ENCODE results near the gene CBARP.

The CBARP gene

DNA sequence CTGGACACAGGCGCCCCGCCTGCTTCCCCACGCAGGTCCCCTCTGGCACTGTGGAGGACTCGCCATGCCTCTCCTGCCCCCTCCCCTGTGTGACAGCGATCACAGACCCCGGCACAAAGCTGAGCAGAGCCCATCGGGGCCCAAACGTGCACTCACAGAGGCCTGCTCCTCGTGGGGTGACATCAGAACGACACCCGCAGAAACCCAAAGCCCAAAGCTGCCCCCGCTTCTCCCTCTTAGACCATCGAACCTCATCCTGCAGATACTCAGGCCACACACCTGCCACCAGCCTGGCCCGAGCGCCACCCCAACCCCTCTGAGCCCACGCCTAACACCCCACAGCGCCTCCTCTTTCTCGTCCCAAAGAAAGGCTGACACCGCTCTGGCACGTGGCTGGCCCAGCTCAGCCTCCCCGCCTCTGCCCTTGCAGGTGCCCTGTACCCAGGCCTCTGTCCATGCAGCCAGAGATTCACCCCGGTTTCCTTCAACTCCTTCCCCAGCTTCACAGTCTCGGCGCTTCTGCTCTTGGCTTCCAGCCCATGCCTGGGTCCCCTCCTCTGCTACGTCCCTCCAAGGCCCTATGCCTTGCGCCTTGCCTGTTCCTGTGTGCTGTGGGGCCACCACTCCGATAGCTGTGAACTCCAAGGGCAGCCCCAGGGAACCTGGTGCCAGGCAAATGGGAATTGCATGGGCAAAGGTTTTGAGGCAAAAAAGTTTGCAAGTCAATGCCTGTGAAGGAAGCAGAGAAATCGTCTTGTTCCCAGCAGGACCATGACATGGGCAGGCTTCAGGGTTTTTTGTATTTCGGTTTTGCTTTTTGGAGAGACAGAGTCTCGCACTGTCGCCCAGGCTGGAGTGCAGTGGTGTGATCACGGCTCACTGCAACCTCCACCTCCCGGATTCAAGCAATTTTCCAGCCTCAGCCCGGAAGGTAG lies 831 bp upstream of the CBARP start:
- DNase-seq, result no peak

DNA sequence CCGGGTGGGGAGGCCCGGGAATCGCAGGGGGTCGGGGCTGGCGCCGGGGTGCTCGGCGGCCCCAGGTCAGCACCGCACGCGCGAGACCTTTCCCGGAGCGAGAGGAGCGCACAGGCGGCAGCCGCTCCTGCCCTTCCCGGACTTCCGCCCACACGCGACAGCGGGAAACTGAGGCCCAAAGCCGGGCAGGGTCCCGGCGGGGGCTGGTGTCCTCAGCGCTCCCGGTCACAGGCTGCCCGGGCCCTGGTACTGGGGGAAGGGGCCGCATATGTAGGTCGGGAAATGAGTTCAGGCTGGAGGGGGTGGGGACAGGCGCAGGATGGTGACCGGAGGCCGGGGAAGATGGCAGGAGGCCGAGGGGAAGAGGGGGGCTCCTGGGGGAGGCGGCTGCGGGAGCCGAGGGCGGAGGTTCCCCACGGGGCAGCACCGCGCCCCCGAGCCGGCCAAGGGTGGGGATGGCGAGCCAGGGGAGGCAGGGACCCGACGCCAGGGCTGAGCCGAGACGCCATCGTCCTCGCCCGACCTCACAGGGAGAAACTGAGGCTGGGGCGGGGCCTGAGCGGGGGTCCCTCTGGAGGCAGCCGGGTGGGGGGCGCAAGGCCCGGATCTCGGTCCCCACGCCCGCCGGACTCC lies 662 bp downstream of the CBARP start:
- DNase-seq, result no peak

DNA sequence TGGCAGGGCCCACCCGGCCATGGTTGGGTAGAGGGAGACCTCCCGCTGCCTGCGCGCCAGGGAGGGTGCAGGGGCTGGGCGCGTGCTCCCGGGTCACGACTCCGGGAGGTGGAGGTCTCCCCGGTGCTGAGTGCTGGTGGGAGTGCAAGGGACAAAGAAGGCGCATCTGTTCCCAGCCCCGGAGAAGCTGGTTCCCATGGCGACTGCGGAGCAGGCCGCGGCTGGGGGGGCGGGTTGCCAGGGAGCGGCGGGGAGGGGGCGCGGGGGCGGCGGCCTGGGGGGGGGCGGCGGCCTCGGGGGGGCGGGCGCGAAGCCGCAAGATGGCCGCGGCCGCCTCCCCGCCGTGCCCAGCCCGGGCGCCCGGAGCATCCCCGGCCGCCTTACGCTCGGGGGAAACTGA lies 1.2 kb downstream of the CBARP start:
- no peak for DNase-seq

DNA sequence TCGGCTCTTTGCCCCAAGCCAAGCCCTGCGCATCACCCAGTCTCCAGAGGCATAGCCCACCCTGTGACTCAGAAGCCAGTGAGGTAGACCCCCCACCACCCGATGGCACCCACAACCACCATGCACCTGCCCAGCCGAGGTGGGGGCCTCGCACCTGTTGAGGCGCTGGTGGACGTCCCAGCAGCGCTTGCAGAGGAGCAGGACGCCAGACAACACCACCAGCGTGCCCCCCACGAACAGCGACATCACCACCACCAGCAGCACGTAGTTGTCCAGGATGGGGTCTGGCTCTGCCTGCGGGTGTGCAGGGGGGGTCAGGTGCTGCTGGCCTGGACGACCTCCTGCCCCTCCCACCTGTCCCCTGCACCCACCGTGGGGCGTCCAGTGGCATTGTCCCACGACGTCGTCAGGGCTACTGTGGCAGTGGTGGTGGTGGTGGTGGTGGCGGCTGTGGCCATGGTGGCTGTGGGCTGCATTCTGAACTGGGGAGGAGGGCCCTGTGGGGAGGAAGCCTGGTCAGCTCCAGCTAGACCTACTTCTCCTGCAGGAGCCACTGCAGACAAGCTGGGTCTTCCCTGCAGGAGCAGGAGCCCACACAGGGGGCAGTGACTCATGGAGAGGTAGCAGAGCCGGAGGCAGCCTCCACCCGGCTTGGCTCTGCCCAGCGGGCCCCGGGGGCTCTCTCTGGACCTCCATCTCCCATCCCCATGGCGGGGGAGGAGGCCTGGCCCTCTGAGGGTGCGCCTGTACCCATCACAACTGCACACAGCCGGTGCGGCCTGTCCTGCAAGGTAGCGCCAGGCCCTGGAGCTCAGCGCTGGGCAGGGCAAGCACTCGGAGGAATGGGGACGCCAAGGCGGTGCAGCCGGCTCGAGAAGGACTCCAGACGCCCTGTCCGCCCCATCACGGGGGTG lies 1.9 kb downstream of the CBARP start:
- DNase-seq, result no peak

DNA sequence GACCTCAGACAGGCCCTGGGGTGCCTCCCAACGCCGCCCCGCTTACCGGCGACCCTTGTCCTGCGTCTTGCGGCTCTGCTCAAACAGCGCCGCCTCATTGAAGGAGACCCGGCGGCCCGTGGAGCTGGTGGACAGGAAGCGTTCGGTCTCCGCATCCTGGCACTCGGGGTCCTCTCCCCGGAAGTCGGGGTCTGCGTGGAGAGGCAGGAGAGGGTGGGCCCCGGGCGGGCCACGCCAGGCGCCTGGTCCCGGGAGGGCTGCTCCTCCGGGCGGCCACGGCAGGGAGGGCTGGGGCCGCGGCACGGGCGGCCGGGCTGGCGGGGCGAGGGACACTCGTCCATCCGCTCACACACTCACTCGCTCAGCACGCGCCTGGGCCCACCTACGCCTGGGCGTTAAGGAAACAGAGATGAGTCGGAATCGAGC lies 2.8 kb downstream of the CBARP start:
- DNase-seq, result no peak

DNA sequence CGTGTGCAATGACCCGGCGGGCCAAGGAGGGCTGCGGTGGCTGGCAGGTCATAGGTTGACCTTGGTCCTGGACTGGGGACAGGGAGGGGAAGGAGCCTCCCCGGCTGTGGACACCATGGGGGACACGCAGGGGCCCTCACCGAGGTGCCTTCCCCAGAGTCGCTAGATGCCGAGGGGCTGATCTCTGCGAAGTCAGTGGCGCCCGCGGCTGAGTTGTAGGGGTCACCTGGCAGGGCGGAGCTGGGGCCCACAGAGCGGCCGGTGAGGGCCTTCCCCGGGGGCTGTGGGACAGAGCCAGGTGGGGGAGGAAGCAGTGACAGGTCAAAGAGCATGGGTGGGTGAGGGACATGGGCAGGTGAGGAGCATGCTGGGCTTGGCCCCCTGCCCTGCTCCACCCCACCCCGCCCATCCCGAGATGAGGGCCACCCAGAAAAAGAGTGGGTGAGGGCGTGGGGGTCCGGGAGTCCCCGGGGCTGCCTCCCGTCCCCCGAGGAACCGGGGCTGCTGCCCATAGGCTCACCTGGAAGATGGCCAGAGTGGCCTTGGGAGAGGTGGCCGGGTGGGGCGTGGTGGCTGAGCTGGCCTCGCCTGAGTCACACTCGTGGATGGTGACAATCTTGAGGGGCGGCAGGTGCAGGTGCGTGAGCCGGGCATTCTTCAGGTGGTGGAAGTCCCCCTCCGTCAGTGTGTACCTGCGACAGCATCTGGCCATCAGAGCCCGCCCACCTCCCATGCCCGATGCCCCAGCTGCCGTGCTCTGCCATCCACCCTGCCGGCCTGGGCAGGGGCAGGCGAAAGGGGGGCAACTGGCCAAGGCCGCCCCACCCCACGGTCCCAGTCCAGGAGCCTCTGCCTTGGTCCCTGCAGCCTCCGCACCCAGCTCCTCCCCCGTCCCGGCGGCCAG lies 3.5 kb downstream of the CBARP start:
- no peak for DNase-seq

DNA sequence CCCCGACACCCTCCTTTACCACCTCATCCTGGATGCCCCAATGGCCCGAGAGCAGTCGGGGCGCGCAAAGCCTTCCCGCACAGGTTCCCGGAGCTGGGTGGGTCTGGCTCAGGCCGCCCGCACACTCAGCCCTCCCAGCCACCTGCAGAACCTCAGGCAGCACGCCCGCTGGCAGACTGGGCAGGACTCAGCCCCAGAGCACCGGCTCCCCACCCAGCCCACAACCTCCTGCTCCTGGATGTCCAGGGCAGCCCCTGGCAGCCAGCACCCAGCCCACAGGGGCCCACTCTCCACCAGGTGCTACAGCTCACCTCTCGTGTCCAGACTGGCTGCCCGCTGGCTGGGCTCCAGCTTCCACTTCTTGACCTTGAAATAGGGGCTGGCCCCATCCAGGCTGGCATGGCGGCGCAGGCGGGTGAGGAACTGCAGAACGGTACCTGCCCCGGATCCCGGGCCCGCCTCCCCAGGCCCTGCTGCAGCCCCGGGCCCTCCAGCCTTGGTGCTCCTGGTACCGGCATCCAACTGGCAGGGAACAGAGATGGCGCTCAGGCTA lies 4.6 kb downstream of the CBARP start:
- no peak for DNase-seq

DNA sequence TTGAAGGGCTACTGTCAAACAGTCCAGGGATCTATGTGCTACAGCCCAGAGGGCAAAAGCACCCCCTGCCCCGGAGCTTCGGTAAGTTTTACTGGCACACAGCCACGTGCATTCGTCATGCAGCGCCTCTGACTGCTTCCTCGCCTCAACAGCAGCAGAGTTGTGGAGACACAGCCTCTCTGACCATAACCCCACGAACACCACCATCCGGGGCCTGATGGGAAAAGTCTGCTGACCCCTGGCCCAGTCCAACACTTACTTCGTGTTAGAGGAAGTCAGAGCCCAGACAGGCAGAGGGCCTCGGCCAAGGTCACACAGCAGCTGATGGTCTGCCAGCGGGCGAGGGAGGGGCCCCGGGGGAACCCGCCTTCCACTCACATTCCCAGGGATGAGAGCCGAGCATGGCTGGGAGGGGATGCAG lies 5.1 kb downstream of the CBARP start:
- DNase-seq, result no peak

DNA sequence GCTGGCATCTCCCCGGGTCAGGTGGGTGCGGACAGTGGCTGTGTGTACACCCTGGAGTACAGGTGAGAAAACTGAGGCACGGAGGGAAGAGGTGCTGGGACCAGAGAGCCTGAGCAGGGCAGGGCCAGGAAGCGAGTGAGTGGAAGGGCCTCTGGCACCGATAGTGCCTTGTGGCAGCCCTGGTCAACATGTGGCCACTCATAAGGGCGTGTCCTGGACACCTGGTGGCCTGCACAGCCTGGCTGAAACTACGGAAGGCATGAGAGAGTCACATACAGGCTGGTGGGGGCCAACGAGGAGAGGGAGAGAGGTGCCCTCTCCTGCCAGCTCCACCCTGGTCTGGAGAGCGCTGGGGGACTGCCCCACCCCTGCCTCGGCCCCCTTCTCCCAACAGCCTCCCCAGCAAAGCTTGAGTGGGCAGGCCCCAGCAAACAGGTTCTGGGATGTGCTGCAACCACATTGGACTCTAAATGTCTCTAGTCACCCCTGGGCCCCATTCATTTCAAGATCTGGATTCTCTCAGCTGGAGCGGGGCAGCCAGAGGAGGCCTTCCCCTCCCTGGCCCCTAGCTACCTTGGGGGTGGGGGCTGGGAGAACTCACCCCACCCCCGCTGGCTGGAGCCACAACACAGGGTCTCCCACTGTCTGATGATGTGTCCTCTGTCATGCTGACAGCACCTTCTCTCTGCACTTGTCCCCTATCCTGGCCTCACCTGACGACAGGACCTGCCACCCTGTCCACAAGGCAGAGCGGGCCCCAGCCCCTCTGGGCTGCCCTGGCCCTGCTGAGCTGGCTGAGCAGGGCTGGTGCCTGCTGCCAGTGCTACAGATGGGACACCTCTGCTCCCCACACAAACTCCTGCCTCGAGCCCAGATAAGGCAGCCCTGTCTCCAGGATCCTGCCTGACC lies 5.8 kb downstream of the CBARP start:
- no peak for DNase-seq

DNA sequence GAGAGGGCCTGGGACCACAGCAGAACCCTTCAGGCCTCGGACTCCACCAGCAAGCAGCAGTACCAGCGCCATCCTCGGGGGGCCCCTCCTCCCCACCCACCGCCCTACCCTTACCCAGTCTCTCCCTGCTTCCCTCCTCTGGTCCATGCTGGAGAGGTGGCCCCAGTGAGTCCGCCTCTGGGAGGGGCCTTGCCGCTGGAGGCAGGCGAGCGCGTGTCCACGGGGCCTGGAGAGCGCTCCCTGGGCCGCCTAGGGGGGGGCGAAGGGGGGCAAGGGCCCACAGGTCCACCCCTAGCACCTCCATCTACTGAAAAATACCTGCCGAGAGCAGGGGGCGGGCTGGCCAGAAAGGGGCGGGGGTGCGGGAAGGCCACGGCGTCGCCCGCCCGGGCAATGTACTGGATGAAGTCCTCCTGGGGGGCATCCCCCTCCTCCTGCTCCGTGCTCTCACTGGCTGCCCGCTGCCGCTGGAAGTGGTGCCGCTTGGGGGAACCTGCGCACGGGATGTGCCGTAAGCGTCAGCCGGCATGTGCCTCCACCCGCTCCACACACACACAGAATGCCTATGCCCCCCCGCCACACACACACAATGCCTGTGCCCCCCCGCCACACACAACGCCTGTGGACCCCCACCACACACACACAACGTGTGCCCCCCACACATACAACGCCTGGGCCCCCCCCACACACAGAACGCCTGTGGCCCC lies 6.9 kb downstream of the CBARP start:
- DNase-seq, result no peak

DNA sequence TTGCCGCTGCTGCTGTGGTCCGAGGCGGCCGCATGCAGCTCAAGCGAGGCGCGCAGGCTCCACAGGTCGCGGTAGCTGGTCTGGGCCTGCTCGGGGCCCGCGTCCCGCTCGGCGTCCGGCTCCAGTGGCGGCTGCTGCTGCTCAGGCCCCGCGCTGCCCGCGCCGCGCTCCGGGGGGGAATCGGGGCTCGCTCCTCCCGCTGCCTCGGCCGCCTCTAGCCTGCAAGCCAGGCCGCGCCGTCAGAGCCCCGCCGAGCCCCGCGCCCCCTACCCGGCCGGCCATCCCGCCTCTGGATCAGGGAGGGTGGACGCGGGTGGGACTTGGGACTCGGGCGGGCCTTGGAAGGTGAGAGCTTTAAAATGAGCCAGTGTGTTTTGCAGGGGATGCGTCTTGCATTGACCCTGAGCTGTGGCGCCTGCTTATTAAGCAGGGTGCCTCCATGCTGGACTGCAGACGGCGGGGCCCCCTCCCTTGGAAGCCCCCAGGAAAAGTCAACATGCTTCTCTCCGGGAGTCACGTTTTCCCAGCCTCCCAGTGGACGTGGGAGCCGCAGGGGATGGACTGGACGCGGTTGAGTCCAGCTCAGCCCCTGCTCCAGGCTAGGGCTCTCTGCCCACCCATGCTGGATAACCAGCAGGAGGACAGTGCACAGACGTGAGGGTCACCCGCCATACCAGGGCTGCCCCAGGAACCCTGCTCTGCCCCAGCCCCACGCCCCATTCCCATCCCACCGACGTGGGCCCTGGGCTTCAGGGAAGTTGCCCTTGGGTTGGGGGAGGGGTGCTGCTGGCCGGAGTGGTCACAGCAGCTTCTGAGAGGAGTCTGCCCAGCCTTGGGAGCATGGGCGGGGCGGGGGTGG lies 7.7 kb downstream of the CBARP start:
- no peak for DNase-seq

DNA sequence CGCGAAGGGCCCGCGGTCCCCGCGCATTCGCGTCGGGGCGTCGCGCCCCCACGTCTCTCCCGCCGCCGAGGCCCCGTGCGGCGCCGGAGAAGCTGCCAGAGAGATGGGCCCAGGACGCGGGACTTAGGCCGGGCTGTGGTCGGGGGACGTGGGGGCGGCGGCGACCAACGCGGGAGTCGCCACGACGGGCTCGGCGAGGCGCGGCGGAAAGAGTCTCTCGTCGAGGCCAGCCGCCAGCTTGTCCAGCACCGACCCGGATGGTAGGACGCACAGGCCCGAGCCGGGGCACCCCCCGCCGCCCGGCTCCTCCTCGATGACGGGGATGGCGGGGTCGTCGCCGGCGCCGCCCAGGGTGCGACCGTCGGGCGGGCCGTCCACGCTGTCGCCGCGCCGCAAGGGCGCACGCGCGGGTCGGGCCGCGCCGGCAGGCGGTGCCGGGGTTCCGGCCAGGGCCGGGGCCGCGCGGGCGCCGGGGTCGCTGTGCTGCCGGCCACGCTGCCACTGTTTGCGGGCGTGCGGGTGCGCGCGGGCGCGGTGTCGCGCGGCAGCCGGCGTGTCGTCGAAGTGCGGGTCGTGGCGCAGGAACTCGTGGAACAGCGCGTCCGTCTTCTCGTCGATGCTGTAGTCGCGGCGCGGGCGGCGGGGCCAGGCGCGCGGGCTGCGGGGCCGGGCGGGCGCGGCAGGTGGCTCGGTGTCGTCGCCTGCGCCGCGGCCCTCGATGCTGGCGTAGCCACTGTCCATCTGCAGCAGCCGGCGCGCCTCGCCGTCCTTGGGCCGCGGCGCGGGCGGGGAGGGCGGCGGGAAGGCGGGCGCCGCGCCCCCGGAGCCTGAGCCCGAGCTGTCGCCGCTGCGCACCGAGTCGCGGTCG lies 8.5 kb downstream of the CBARP start:
- DNase-seq, result no peak

DNA sequence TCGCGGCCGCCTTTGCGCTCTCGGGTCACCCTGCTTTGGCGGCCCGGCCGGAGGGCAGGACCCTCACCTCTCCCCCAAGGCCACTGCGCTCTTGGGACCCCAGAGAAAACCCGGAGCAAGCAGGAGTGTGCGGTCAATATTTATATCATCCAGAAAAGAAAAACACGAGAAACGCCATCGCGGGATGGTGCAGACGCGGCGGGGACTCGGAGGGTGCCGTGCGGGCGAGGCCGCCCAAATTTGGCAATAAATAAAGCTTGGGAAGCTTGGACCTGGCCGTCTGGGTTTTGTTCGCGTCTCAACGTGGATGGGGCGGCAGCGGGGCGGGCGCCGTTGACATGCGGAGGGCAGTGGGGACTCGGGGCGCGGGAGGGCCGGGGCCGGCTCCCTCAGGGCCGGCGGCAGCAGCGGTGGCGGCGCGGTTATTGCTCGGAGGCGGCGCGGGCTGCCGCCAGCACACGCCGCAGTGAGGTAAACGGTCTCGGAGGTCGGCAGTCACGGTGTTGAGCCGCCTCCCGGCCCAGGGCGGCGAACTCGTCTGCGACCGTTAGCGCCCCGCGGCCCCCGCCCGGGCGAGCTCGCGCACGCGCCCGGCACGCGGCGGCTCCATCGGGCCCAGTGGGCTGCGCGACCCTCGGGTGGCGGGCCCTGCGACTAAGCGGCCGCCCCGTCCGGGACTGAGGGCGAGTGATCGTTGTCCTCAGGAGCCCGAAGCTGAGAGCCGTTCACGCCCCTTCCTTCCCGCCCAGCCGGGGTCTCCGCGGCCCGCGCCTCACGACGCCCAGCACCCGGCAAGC lies 9.4 kb downstream of the CBARP start:
- DNase-seq, result no peak

DNA sequence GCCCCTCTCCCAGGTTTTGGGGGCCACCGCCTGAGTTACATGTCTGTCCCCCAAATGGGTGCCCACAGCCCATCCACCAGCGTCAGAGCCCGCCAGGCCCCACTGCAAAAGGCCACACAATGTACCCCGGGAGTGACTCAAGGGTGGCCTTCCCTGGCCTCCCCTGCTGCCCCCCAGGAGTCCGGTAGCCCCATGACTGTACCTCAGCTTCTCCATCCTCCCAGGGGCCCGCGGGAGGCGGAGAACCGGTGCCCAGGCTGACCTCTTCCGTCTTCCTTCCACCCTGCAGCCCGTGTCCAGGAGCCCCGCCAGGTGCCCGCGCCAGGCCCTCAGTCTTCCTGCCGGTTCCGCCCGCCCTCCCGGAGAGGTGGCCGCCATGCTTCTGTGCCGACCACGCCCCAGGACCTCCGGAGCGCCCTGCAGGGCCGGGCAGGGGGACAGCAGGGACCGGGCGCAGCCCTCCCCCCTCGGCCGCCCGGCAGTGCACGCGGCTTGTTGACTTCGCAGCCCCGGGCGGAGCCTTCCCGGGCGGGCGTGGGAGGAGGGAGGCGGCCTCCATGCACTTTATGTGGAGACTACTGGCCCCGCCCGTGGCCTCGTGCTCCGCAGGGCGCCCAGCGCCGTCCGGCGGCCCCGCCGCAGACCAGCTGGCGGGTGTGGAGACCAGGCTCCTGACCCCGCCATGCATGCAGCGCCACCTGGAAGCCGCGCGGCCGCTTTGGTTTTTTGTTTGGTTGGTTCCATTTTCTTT lies 10.3 kb downstream of the CBARP start:
- DNase-seq, result no peak

DNA sequence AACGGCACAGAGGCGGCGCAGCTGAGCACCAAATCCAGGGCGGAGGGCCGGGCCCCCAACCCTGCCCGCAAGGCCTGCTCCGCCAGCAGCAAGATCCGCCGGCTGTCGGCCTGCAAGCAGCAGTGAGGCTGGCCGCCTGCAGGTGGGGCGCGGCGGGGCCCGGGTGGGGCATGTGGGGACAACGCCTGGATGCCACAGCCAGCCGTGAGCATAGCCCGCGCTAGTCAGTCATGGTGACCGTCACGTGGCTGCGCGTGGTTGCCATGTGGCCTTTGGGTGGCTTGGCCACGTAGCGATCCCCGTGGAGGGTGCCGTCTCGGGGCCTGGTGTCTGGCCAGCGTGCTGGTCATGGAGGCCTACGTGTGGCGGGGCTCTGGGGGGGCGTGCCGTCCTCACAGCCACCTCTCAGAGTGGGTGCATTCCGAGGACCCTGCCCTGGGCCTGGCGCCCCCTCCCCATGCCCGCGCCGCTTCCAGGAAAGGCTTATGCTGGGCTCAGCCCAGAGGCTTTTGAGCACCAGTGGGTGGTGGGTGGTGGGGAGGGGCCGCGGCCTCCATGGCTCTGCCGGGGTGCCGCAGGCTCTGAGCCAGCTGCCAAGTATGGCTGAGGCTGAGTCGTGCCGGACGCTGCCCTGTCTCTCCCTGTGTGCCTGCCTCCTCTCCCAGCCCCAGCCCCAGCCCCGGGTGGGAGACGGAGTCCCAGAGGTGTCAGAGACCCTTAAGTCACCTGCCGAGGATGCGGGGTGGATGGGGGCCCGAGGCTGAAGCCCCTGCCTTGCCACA lies 11.1 kb downstream of the CBARP start:
- DNase-seq, result no peak

DNA sequence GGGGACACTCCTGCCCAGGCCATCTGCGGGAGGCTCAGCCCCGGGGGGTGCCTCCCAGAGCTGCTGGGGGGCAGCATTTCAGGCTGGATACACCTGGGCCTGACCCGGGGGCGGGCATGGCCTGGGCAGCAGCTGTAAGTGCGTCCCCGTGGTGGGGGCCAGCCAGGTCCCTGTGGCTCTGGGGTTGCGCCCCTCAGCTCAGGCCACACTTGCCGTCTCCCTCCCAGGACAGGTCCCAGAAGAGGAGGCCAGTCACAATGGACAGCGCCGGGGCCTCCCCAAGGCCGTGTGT lies 11.6 kb downstream of the CBARP start:
- no peak for DNase-seq
